GDM1 (cell line): ENCODE measurements around the gene OR4Q3.
"Not testable (repeated sequence)": the region's sequence is repeated elsewhere in the genome, so short reads cannot be mapped to it uniquely, and the experiment has no call there.

ENCODE experiments used
- DNase-seq: peaks from one replicate; lab custom pipeline; 2025; lab: John Stamatoyannopoulos, UW

The OR4Q3 gene

DNA sequence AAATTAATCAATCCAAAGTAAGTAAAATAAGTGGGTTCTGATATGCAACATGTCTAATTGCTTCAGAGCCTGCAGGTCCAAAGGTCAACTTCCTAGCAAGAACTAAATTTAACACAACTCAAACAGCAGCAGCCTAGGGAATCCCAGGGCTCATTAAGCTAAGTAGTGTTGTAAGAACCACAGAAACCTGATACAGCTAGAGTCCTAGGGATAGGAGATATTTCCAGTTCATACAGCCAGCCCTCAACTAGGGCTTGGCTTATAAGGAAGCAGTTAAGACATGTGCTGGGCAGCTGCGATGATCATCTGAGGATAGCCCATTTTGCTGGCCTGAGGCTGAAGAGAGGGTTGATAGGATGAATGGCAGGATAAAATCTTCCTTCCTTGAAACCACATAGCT lies at the start of gene OR4Q3:
Gene OR4Q3 (plus strand): TSS at position 316 of the 400 bp plus-strand sequence.
- DNase-seq: no peak

DNA sequence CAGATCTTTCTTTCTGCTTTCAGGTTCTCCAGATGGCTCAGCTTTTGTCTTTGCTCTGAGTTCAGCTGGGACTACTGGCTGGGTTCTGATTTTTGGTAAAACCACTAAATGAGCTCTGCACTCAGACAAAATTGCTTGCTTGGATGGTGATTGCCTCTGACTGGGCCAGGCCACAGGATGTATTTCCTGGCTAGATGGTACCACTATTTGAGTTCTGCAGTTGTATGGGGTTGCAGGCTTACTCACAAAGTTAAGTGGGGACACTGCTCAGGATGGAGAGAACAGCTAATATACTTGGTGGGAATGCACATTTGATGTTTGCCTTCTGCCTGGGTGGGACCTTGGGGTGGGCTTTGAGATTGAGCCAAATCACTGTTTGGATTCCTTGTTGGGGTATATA lies 14.0 kb upstream of the OR4Q3 start:
- no peak for DNase-seq

DNA sequence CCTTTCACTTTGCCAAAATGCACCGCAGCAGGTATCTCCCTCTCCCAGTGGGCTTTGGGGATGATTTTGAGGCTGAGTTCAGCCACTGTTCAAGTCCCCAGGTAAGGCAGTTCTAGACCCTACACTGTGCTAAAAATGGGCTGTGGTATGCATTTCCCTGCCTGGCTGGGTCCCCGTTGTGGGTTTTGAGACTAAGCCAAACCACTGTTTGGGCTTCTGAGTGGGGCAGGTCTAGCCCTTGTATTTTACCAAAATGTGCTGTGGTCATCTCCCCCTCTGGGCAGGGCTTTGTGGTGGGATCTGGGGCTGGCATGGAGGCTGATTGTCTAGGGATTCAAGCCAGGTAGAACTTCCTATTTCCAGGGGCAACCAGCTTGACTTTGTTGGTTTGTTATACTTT lies 13.6 kb upstream of the OR4Q3 start:
- DNase-seq: no peak

DNA sequence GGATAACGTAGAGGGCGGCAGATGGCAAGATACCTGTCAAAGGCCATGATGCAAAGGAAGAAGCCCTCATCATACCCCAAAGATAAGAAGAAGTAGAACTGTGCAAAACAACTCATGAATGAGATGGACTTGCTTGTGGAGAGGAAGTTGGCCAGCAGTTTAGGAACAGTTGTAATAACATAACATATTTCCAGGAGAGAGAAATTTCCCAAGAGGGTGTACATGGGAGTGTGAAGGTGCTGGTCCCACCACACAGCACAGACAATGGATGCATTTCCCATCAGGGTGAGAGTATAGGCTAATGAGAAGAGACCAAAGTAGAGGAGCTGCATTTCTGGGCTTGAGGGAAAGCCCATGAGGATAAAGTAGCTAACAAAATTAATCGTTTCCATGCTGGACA lies 9.5 kb upstream of the OR4Q3 start:
- not testable (repeated sequence) for DNase-seq

DNA sequence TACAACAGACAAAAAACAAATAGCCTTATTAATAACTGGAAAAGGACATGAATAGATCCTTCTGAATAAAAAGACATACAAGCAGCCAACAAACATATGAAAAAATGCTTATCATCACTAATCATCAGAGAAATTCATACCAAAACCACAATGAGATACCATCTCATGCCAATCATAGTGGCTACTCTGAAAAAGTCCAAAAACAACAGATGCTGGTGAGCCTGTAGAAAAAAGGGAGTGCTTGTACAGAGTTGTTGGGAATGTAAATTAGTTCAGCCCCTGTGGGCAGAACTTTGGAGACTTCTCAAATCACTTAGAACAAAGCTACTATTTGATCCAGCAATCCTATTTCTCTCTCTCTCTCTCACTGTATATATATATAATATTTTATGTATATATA lies 8.9 kb downstream of the OR4Q3 start:
- DNase-seq: not testable (repeated sequence)

DNA sequence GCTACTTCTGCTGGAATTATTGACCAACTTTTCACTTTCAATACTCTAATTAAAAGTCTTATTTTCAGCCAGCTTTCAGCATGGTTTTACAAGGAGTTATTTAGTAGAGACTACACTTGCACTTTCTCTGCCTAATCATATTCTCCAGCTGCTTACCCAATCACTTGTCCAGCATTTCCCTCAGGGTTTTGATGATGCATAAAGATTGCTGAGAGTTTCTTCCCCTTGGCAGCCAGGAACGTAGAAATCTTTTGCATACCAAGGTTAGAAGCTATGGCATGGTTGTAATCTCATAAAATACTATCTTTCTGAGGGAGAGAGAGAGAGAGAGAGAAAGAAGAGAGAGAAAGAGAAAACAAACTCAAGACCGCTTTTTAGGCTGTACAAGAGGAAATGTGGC lies 10.8 kb downstream of the OR4Q3 start:
- DNase-seq: no peak

DNA sequence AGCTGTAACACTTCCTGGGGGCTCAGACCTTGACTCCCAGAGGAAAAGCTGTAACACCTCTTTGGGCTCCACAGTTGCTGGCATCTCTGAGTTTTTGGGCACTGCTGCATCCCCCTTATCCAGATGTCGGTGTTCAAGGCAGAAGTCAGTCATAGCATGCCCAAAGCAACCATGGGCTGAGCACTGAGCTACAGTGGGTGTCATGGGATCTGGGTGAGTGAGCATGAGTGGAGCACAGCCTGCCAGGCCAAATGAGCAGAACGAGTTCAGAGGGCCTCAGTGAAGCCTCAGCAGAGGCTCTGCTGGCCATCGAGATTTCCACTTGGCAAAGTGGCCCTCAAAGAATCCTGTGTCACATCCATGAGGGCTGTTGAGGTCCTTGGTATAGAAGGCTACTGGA lies 28.1 kb downstream of the OR4Q3 start:
- DNase-seq: not testable (repeated sequence)

DNA sequence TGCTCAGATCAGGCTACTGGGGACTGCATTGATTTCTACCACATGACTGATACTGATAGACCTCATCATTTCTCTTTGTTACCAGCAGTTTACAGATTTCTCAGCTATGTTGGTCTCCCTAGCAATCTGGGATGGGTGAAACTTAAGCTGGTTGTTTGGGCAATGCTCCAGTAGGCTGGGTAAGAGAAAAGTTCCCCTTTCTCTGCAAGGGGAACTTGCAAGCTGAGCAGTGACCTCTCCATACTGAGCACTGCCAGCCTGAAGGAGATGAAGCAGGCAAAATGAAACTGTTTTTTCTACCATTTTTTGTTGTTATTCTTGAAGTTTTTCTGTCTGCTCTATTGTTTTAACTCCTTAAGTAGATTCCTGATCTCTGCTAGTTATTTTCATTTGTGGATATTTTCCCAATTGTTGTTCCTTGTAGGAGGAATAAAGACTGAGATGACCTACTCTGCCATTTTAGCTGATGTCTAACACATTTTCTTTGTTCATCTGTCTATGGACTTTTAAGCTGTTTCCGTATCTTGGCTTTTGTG lies 28.6 kb downstream of the OR4Q3 start:
- no peak for DNase-seq

DNA sequence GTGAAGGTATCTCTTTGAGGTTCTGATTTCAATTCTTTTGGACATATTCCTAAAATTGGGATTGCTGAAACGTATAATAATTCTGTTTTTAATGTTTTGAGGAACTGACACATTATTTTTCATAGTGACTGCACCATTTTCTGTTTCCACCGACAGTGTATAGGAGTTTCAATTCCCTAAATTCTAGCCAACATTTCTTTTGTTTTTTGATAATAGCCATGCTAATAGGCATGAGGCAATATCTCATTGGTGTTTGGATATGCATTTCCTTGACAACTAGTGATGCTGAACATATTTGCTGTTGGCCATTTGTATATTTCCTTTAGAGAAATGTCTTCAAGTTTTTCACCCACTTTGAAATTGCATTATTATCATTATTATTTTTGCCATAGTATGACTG lies 29.1 kb downstream of the OR4Q3 start:
- DNase-seq: not testable (repeated sequence)

DNA sequence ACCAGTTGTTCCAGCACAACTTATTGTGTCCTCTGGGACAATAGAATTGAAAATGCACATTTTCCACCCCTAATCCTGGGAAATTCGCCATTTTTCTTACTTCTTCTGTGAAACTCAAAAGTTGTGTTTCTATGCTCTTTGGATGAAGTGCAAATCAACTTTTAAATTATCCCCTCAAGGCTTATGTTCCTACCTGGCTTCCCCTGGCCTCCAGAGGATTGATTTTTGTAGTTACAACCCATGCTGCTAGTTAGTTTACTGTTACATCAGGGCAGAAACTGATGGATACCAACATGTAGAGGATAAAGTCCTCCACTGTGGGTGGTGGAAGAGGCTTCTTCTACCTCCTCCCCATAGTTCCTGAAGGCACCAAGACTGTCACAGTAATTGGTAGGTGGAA lies 29.8 kb downstream of the OR4Q3 start, which contains the start of gene OR4M1:
Gene OR4M1 (plus strand): TSS at position 301 of the 400 bp plus-strand sequence. CDS start 6,819 bp downstream, outside the sequence.
- not testable (repeated sequence) for DNase-seq

DNA sequence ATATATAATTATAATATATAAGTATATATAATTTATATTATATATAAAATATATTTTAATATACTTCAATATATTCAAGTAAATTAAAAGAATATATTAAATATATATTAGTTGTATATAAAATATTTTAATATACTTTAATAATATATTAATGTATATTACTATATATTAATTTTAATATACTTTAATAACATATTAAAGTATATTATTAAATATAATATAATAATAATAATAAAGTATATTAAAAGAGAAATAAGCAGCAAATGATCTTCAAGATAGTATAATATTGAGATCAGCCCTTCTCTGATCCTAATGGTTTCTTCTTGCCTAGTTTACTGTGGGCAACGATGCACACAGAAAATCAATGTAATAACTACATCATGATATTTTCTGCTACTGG lies 32.2 kb downstream of the OR4Q3 start:
- no peak for DNase-seq

DNA sequence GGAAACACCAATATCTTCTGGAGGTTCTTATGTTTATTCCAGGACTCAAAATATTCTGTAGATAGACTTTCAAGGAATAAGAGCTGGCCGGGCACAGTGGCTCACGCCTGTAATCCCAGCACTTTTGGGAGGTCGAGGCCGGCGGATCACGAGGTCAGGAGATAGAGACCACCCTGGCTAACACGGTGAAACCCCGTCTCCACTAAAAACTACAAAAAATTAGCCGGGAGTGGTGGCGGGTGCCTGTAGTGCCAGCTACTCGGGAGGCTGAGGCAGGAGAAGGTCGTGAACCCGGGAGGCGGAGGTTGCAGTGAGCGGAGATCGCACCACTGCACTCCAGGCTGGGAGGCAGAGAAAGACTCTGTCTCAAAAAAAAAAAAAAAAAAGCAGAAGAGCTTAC lies 42.5 kb downstream of the OR4Q3 start:
- DNase-seq: not testable (repeated sequence)

DNA sequence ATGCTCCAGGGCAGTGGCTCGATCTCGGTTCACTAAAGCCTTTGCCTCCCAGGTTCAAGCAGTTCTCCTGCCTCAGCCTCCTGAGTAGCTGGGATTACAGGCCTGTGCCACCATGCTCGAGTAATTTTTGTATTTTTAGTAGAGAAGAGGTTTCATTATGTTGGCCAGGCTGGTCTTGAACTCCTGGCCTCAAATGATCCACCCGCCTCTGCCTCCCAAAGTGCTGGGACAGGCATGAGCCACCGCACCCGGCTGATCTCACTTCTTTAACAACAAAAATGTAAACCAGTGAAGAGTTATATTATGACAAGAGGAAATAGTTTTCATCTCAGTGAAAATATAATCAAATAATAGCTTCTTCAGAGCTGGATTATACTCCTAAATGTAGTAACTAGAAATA lies 43.9 kb downstream of the OR4Q3 start:
- DNase-seq: not testable (repeated sequence)

DNA sequence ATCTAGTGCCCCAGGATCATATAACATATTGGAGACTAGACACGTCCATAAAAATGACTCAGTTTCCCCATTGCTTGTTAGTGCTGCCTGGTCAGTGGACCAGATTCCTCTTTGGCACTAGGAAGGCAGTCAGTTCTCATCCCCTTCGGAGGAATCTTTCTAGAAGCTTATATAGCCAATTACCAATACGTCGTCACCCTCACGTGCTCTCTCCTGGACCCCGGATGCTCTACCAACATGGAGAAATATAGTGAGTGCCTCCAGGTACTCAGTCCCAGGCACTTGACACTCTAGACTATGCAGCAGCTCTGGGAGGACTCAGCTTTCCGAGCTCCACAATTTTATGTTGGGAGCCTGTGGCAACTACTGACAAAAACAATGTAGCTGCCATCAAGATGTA lies 44.8 kb downstream of the OR4Q3 start:
- DNase-seq: not testable (repeated sequence)

DNA sequence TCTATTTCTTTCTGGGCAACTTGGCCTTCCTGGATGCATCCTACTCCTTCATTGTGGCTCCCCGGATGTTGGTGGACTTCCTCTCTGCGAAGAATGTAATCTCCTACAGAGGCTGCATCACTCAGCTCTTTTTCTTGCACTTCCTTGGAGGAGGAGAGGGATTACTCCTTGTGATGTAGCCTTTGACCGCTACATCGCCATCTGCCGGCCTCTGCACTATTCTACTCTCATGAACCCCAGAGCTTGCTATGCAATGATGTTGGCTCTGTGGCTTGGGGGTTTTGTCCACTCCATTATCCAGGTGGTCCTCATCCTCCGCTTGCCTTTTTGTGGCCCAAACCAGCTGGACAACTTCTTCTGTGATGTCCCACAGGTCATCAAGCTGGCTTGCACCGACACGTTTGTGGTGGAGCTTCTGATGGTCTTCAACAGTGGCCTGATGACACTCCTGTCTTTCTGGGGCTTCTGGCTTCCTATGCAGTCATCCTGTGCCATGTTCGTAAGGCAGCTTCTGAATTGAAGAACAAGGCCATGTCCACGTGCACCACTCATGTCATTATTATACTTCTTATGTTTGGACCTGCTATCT lies 53.2 kb downstream of the OR4Q3 start:
- not testable (repeated sequence) for DNase-seq
